Tibial nerve (tissue), 3 donors: Measurements from ENCODE around the gene SERPINB2.

Source experiments
- POLR2A ChIP-seq, 2 donors: fragments of 450-650 bp; IDR thresholded peaks; one replicate each; pipeline ENCODE4 v1.6.1; 2017; ENCODE audit warnings: antibody characterized with exemption in 2 of 2, mild to moderate bottlenecking in 2 of 2, moderate library complexity in 2 of 2
- TF ChIP-seq, protein P1 (sequence below), 5 experiments: fragments of 200-600 bp in 3 of 5; fragments of 450-650 bp in 2 of 5; sonication (generic) in 3 of 5; IDR thresholded peaks; one replicate each; pipeline ENCODE4 v1.5.1; 2016 to 2019; ENCODE audit warnings: antibody characterized with exemption in 5 of 5, mild to moderate bottlenecking in 3 of 5, moderate library complexity in 2 of 5

DNA sequence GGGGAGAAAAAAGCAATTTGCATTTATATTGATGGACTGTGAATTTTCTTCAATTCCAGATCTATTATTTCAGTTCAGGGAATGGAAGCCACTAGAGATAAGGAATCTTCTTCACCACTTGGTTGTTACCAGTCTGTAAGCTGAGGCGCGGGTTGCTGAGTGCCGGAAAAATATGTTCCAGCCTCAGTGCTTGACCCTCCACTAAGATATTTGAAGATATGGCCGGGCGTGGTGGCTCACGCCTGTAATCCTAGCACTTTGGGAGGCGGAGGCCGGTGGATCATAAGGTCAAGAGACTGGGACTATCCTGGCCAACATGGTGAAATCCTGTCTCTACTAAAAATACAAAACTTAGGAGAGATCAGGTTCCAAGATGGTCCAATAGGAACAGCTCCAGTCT, 52.5 kb downstream of the SERPINB2 start:
- TF ChIP-seq, protein P1, sequence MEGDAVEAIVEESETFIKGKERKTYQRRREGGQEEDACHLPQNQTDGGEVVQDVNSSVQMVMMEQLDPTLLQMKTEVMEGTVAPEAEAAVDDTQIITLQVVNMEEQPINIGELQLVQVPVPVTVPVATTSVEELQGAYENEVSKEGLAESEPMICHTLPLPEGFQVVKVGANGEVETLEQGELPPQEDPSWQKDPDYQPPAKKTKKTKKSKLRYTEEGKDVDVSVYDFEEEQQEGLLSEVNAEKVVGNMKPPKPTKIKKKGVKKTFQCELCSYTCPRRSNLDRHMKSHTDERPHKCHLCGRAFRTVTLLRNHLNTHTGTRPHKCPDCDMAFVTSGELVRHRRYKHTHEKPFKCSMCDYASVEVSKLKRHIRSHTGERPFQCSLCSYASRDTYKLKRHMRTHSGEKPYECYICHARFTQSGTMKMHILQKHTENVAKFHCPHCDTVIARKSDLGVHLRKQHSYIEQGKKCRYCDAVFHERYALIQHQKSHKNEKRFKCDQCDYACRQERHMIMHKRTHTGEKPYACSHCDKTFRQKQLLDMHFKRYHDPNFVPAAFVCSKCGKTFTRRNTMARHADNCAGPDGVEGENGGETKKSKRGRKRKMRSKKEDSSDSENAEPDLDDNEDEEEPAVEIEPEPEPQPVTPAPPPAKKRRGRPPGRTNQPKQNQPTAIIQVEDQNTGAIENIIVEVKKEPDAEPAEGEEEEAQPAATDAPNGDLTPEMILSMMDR (IDR thresholded peaks at IDR 0.05), result no peak
- TF ChIP-seq POLR2A (IDR thresholded peaks at IDR 0.05), result no peak
